GM19438 (cell line): Measurements from ENCODE around the gene FAM124A.

Experiments
- ATAC-seq: cut with Tn5 transposase; IDR thresholded peaks from one replicate; pipeline ENCODE4 v1.9.1; 2021; ENCODE audit warnings: low read depth; ENCODE audit not compliant: unreplicated experiment

The FAM124A gene

GRCh38 chr13:51331354-51331861, 109.2 kb downstream of the FAM124A start:
- ATAC-seq = no peak

GRCh38 chr13:51332566-51333361, 110.6 kb downstream of the FAM124A start:
- no peak for ATAC-seq

GRCh38 chr13:51333421-51333820, 111.2 kb downstream of the FAM124A start:
- ATAC-seq = no peak

DNA sequence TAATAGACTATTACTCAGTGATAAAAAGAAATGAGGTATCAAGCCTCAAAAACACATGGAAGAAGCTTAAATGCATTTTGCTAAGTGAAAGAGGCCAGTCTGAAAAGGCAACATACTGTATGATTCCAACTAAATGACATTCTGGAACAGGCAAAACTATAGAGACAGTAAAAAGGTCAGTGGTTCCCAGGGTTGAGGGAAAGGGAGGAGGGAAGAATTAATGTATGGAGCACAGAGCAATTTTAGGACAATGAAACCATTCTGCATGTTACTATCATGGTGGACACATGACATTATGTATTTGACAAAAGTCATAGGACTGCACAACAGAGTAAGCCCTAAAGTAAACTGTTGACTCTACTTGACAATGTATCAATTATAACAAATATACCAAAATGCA, 111.6 kb downstream of the FAM124A start:
- no peak for ATAC-seq
